Embryonic facial prominence (tissue), 1 donor: Measurements from ENCODE around the gene PSMC4.
A peak's percentile ranks its signal among the peaks of the same experiment; 100 is the strongest.

Source experiments
- DNase-seq: peaks from one replicate; pipeline ENCODE4 v3.0.0-alpha.2; 2016; ENCODE audit errors: extremely low spot score

PSMC4 gene

DNA sequence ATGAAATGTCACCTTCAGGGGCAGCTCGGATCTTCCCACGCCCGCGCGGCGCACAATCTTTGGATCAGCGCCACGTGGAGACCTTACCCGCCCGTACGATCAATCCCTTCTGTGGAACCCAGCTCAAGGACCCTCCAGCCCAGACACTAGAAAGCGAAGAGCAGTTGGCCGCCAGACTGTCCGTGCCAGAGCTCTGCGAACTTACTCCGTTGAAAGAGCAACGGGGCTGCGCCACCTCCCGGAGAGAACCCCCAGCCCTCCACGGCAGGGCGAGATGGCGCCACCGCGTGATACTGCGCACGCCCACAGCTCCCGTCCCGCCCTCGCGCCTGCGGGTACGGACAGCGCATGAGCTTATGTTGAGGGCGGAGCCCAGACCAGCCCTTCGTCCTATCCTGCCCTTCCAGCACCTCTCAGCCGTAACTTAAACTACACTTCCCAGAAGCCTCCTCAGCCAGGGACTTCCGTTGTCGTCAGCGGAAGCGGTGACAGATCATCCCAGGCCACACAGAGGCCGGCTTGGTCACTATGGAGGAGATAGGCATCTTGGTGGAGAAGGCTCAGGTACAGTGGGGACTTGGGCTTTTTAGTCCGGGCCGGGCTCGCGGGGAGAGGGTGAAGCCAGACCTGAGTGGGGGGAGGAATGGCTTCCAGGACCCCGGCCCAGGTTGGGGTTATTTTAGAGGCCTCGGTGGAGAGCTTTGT, at the start of gene PSMC4:
Gene PSMC4 (plus strand): TSS at position 491 of the 705 bp plus-strand sequence. CDS start 38 bp downstream, at position 529.
- DNase-seq = peak; percentile 98

DNA sequence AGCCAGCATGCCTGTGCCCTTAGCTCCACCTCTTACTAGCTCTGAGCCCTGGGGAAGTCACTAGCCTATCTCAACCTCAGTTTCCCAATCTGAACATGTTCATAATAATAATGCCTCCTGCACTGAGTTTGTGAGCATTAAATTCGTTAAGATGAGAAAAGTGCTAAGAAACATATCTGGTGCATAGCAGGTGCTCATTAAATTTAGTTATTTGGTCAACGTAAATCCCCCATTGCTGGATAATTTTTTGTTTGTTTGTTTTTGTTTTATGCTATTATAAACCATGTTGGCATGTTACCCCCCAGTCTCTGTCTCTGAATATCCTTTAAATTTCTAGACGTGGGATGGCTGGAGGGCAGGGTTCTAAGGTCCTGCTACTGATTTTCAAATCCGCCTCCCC, 47.1 kb upstream of the PSMC4 start:
- DNase-seq = no peak

DNA sequence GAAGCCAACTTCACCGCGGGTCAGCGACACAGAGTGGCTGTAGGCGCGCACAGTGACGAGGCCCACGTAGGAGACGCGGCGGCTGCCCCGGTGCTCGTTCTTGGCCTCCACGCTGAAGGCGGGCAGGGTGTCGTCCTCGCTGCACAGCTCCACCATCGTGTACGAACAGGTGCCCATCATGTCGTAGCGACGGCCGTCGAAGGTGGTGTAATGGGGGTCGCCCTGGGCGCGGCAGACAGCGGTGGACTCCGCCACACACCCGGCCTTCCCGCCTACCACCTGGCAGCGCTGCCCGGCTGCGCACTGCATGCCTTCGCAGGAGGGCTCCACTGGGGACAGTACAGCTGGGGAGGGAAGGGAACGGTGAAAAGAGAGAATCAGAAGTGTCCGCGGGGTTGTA, 46.6 kb upstream of the PSMC4 start:
- no peak for DNase-seq

DNA sequence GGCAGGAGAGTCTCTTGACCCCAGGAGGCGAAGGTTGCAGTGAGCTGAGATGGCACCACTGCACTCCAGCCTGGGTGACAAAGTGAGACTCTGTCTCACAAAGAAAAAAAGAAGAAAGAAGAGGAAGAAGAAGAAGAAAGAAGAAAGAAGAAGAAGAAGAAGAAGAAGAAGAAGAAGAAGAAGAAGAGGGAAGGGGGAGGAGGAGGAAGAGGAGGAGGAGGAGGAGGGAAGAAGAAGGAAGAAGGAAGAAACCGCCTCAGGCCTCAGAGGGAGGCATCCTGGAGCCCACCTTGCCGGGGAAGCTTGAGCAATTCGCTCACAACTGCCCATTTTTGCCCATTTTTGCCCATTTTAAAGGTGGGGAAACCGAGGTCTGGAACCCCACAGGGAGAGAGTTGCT, 46.0 kb upstream of the PSMC4 start:
- no peak for DNase-seq

DNA sequence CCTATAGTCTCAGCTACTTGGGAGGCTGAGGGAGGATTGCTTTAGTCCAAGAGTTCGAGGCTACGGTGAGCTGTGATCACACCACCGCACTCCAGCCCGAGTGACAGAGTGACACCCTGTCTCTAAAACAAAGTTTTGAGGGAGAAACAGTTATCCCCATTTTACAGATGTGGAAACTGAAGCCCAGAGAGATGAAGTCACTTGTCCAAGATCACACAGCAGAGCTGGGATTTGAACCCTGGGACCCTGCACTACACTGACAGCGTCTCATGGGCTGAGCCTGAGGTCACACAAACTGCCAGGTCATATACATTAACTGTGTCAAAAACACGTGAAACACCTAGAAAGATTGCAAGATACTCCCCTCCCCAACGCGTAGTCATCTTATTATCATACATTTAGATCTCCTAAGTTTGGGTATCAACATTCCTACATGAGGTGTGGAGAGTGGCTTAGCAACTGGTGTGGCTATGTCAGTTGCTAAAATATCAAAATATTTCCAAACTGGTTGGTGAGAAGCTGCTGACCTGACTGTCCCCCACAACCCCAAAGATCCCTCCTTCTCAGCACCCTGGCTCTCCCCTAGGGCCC, 44.7 kb upstream of the PSMC4 start:
- no peak for DNase-seq

DNA sequence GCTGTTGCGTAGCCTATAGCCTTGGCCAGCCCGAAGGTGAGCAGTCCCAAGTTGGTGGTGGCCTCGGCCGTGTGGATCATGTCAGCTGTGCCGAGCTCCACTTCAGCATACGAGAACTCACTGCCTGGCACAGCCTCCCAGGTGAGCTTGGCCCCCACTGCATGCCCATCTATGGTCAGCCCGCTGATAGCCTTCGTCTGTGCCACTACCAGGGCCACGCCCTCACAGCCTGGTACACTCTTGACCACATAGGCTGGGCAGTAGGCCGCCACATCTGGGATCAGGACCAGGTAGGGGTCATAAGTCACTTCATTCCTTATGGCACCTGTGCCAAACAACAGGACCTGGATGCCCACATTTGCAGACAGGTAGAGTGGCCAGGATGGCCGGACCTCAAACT, 43.9 kb upstream of the PSMC4 start:
- no peak for DNase-seq

DNA sequence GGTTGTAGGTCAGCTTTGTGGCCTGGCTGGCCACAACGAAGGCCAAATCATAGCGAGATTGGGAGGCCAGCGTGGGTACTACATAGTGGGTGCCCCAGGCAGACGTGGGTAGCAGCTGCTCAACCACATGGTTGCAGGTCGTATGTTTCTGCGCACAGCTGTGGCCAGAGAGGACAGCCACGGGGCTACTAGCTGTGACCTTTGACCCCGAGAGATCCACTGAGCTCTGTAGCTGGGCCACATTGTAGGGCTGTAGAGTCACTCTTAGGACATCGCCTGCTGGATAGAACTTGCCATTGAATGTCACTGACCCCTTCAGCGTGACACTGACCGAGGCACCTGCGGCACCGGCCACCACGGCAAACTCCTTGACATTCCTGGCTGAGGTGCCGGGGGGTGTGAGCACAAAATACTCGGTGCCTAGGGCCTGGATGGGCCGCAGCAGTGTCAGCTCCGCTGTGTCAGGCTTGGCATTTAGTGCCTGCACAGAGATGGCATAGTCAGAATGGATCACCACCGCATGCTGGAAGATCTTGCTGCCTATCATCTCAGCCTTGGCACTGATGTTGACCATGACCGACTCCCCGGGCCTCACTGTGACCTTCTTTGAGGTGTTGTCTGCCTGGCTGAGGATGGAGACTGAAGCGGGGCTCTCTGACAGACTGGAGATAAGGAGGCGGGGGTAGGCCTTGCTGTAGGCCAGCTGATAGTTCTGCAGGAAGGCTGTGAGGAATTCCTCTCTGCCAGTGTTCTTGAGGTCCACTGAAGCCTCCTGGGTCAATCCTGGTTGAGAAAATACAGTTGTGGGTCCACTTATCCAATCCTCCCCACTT, 43.2 kb upstream of the PSMC4 start:
- DNase-seq = no peak

DNA sequence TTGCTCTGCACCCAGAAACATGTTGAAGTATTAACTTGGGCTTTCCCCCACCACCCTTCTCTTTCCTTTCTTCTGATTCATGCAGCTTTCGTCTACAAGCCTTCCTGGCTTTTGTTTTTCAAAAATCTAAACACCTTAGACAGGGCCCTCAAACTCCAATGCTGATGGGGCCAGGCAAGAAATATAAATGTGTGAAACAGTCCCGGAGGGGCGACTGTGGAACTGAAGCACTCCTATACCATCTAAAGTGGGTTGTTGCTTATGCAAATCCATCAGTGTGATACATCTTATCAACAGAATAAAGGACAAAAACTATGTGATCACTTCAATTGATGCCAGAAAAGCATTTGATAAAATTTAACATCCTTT, 42.6 kb upstream of the PSMC4 start:
- DNase-seq = no peak

DNA sequence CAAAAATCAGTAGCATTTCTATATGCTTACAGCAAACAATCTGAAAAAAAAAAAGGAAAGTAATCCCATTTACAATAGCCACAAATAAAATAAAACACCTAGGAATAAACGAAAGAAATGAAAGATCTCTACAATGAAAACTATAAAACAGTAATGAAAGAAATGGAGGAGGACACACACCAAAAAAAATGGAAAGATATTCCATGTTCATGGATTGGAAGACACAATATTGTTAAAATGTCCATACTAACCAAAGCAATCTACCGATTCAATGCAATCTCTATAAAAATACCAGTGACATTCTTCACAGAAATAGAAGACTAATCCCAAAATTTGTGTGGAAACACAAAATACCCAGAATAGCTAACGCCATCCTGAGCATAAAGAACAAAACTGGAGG, 41.2 kb upstream of the PSMC4 start:
- no peak for DNase-seq

DNA sequence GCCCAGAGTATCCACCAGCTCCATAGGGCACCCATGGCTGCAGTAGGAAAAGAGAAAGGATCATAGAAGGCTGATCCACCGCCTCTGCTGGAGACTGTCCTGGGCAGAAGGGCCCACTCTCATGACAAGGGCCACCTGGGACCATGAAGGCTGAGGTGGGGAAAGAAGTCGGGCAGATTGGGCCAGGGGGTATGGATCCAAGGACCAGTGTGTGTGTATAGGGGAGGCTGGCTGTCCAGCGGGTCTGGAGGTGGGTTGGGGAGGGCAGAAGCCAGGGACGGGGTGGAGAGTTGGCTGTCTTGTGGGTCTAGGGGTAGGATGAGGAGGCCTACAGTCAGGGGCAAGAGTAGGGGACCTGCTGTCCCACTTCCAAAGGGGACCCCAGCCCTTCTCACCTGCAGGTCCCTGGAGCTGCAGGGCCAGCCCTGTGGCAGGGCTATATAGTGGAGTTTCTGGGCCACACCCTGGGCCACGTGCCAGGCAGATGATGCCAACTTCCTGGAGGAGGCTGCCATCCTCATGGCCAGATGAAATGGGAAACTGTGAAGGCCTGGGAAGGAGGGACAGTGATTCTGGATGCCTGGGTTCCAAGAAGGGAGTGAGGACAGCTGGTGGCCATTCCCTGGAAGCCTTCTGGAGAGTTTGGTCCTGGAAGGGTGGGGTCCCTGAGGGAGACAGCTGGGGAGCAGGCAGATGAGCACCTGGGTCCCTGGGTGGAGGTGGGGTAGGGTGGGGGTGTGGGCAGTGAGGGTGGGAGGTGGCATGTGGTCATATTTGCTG, 36.2 kb upstream of the PSMC4 start, which contains the start of gene FCGBP:
Gene FCGBP (minus strand): TSS at position 51 of the 780 bp plus-strand sequence.
- no peak for DNase-seq

DNA sequence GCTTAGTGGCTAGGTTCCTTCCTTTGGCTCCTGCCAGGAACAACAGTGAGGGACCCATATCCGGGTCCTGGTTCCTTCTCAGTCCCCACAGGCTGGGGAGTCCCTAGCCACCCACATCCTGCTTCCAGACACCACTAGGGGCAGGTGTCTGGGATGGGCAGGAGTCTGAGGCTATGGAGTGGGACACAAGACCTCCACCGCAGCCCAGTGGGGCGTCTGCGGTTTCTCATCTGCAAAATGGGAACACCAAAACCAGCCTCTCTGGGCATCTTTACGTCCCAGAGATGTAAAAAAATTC, 35.7 kb upstream of the PSMC4 start:
- no peak for DNase-seq

DNA sequence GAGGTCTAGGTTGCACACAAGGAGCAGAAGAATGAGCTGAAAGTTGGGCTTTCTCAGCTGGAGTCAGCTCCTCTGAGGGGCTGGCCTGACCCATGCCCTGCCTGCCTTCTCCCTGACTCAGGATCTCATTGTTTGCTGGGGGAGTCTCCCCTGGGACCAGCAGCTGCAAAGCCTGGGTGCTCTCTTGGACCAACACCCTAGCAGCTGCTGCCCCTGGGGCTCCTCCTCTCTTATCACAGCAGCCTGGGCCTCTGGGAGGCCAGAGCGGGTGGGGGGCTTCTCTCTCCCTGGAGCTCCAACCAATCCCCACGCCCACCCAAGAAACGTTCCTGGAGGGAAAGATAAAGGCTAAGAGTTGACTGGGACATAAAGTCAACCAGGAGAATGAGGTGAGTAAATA, 34.9 kb upstream of the PSMC4 start:
- no peak for DNase-seq

DNA sequence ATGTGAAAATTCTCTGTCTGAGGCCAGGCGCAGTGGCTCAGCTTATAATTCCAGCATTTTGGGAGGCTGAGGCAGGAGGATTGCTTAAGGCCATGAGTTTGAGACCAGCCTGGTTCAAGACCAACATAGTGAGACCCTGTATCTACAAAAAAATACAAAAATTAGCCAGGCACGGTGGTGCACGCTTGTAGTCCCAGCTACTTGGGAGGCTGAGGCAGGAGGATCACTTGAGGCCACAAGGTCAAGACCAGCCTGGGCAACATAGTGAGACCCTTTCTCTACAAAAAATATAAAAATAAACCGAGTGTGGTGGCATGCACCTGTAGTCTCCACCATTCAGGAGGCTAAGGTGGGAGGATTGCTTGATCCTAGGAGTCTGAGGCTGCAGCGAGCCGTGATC, 34.3 kb upstream of the PSMC4 start:
- no peak for DNase-seq

DNA sequence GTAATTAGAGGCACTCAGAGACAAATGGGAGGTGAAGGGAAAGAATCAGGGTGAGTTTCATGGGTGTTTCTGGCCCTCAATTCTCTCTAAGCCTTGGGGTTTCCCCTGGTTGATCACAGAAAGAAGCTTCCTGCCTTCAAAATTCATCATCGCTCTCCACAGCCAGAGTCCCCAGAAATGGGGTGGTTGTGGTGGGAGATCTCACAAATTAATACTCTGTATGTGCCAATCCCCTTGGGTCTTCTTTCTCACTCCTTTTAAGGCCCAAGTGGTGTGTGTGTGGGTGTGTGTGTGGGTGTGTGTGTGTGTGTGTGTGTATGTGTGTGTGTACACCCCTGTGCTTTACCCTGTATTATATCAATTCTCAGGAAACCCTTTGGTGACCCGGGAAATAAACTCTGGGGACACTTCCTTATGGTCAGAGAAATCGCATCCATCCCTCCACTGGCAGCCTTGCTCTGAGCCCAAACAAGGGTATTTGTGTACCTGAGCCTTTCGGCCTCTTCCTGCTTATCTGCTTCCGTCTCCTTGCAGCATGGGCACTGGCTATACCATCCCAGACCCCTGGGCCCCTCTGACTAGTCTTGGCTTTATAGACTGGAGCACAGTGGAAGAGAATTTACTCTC, 33.8 kb upstream of the PSMC4 start:
- DNase-seq = no peak

DNA sequence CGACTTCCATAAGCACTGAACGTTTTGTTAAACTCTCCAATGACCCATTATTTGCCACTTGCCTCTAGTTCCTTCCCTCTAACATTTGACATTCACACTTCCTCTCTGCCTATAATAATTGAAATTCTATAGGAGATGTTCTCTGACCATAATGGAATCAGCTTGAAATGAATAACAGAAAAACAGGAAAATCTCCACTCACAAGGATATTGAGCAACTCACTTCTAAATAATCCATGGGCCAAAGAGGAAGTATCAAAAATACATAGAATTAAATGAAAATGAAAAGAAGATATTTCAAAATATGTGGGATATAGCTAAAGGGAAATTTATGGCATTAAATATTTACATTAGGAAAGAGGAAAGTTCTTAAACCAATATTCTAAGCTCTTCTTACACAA, 33.2 kb upstream of the PSMC4 start:
- no peak for DNase-seq

DNA sequence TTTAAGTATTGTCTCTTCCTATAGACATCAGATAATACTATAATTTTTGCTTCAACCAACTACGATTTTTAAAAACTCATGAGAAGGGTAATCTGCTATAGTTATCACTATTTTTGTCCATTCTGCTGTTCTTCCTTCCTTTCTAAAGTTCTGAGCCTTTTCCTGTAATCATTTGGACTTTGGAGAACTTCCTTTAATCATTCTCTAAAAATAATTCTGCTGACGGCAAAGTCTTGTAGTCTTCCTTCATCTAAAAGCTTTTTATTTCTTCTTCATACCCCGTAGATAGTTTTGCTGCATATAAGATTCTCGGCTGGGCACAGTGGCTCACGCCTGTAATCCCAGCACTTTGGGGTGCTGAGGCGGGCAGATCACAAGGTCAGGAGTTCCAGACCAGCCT, 31.4 kb upstream of the PSMC4 start:
- no peak for DNase-seq

DNA sequence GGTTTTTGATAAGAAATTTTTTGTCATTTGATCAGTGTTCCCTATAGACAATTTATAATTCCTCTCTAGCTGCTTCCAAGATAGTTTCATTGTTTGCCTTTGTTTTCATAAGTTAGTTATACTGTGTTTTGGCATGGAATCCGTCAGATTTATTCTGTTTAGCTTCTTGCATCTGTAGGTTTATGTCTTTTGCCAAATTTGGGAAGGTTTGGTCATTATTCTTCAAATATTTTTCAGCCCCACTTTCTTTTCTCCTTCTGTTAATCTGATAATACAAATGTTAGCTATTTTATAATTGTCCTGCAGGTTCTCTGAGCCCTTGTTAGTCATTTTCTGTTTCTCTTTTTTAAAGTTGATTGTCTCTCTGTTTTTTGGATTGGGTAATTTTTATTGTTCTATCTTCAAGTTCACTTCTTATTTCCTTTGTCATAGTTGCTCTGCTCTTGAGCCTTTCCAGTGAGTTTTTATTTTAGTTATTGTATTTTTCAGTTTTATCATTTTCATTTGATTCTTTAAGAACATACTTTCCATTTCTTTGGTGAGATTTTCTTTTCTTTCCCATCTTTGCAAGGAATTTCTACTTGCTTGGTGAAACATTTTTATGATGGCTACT, 30.6 kb upstream of the PSMC4 start:
- DNase-seq = no peak

DNA sequence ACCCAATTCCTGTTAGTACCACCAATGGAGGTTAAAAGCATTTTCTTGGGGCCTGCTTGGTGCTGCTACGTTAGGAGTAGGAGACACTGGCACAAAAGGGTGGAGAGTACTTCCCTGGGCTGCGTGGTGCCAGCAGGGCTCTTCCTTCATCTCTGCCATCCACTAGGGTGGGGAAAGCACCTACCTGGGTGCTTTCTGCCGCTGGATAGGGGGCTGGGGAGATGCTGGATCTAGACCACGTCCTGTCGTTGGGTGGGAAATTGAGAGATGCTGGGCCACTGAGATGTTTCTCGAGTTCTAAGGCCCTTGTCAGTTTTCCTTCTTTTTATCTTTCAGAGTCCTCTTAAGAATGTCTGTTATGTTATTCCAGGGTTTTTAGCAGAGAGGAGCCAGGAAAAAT, 29.8 kb upstream of the PSMC4 start:
- no peak for DNase-seq

DNA sequence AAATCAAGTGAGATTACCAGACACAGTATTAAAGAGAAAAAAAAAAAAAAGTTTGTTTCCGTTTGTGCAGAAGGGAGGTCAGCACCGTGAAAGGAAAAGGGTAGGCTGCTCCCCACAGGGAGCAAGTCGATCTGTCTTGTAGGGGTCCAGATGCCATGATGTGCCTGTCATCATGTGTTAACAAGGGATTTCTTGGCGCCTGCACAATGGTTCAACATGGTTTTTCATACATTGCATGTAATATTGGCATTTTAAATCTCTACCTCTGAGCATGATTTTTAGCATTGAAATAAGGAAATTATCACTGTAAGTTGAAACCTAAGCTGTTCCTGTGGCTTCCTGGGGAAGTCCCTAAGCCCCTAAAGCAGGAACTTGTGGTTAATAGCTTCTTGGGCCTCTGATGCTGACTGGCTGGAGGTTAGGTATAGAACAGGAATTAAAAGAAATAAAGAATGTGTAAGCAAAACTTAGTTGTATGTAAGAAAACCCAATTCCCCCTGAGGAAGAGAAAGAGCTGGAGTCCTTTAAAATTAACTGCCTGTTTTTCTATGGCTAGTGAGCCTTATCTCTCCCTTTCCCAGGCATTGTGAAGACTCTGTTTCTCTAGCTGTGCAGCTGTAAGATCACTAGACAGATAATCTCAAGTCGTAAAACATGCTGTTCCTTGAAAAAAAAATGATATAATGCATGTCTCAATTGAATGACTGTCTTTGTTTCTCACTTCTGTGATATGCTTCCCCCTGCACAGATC, 29.2 kb upstream of the PSMC4 start:
- peak; percentile 21 for DNase-seq

DNA sequence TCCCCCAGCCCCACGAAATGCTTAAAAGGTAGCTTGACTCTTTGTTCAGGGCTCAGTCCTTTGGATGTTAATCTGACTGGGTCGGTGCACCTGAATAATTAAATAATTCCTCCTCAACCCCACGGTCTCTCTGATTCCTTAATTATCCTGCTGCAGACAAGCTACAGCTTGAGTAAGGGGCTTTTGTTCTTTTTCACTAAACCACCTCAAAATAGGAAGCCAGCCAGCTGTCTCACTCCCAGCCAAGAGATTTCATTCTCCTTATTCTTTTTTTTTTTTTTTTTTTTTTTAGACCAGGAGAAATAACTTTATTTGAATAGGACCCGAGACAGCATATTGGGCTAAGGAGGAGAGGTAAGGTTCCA, 28.6 kb upstream of the PSMC4 start:
- DNase-seq = no peak

DNA sequence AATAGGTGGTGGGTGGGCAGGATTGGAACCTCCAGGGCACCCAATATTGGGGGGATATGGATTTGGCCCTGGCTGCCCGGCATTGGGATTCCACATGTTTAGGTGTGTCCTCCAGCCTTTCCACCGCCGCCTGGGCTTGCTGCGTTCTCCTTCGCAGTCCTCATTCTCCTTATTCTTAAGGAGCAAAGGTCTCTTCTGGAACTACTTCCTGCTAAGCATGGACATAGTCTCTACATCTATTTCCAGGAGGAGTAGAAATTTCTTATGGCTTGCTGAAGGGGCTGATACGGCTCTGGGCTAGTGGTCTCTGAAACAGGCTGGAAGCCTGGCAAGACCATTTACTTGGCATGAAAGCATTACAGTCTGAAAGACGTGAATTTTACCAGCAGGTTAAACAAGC, 27.4 kb upstream of the PSMC4 start:
- no peak for DNase-seq
